GM12878 (cell line): ENCODE results near the gene TMEM132D. TPM values are rescaled to one million over a fixed set of nuclear protein-coding genes. Genes with fewer than 3 reads are reported as not detected.

Experiments used
- ATAC-seq: fragments of 200-7000 bp; cut with Tn5 transposase; 3 replicates; pipeline ENCODE4 v1.9.1; 2020; ENCODE audit warnings: mild to moderate bottlenecking, moderate library complexity
- BruUV-seq: library from RNA; stranded (reverse); fragments of 400-500 nt; replicated peaks from 2 replicates; lab custom pipeline; 2021; lab: Mats Ljungman, UMichigan
- CTCF ChIA-PET: fragments of 300-600 bp; sonication (Branson Sonifier 250); formaldehyde crosslinking; extraction: SDS; loops from one replicate; lab custom pipeline; 2021; ENCODE audit warnings: inconsistent platforms; lab: Yijun Ruan, JAX
- POLR2A ChIA-PET: fragments of 350-600 bp; formaldehyde crosslinking; extraction: SDS; loops from one replicate; lab custom pipeline; 2021; ENCODE audit warnings: inconsistent platforms; lab: Charles Lee
- RAD21 ChIA-PET: fragments of 300-600 bp; sonication (Branson Sonifier 250); formaldehyde crosslinking; loops from one replicate; lab custom pipeline; 2023; ENCODE audit warnings: antibody characterized with exemption; ENCODE audit not compliant: unreplicated experiment; lab: Charles Lee
- SMC1A ChIA-PET: fragments of 300-600 bp; sonication (Branson Sonifier 250); formaldehyde crosslinking; loops from one replicate; lab custom pipeline; 2023; ENCODE audit not compliant: unreplicated experiment, uncharacterized antibody; lab: Charles Lee
- DNase-seq: peaks from one replicate; pipeline ENCODE4 v3.0.0-alpha.2; 2011; ENCODE audit warnings: low read depth, low spot score
- FAIRE-seq: peaks from 3 replicates; lab custom pipeline; 2011; peaks lifted over from hg19 to GRCh38; lab: Jason Lieb, UNC
- H2AFZ ChIP-seq: 2 replicates; pipeline ENCODE4 v1.6.0; 2011; ENCODE audit warnings: low read depth, low read length, control low read depth; ENCODE audit not compliant: control insufficient read depth
- H3K27ac ChIP-seq: 2 replicates; pipeline ENCODE4 v1.5.1; 2011; ENCODE audit warnings: control low read depth; ENCODE audit not compliant: control insufficient read depth, insufficient read depth
- H3K27me3 ChIP-seq, 2 experiments: replicated peaks in 1 of 2; 2 replicates each; pipeline versions ENCODE4 v1.6.0 to v1.6.1; 2011; ENCODE audit warnings: low read length in 1 of 2; ENCODE audit not compliant: control insufficient read depth in 2 of 2, insufficient read depth in 2 of 2
- H3K36me3 ChIP-seq, 2 experiments: 2 replicates each; pipeline ENCODE4 v1.5.1; 2011; ENCODE audit warnings: low read length in 1 of 2; ENCODE audit not compliant: control insufficient read depth in 2 of 2, insufficient read depth in 2 of 2
- H3K4me1 ChIP-seq: 2 replicates; pipeline ENCODE4 v1.6.1; 2011; ENCODE audit warnings: mild to moderate bottlenecking, low read length, moderate library complexity, mixed read lengths; ENCODE audit not compliant: control insufficient read depth, insufficient read depth
- H3K4me2 ChIP-seq: 2 replicates; pipeline ENCODE4 v1.6.0; 2011; ENCODE audit warnings: control low read depth; ENCODE audit not compliant: control insufficient read depth, insufficient read depth
- H3K4me3 ChIP-seq: fragments of 200-600 bp; sonication (generic); 2 replicates; pipeline ENCODE4 v1.5.1; 2016
- H3K79me2 ChIP-seq: 2 replicates; pipeline ENCODE4 v1.6.0; 2011; ENCODE audit warnings: low read length; ENCODE audit not compliant: control insufficient read depth, insufficient read depth
- H3K9ac ChIP-seq: 2 replicates; pipeline ENCODE4 v1.8.0; 2011; ENCODE audit warnings: low read length, control low read depth, mixed read lengths; ENCODE audit not compliant: control insufficient read depth, insufficient read depth
- H3K9me3 ChIP-seq: replicated peaks from 3 replicates; pipeline ENCODE4 v1.5.1; 2011; ENCODE audit warnings: mild to moderate bottlenecking, low read length; ENCODE audit not compliant: control insufficient read depth, insufficient read depth
- H4K20me1 ChIP-seq: 2 replicates; pipeline ENCODE4 v1.6.0; 2011; ENCODE audit not compliant: control insufficient read depth, insufficient read depth
- CHD4 ChIP-seq: fragments of 200-600 bp; sonication (generic); IDR thresholded peaks from 2 replicates; pipeline ENCODE4 v1.6.1; 2016; ENCODE audit warnings: mild to moderate bottlenecking
- IRF4 ChIP-seq: IDR thresholded peaks from 2 replicates; pipeline ENCODE4 v1.6.1; 2011; ENCODE audit warnings: low read depth, low read length
- KDM1A ChIP-seq: fragments of 200-600 bp; sonication (generic); IDR thresholded peaks from 2 replicates; pipeline ENCODE4 v1.6.1; 2016; ENCODE audit warnings: borderline replicate concordance
- MEF2A ChIP-seq: IDR thresholded peaks from 2 replicates; pipeline ENCODE4 v1.6.1; 2011; ENCODE audit warnings: low read depth, mild to moderate bottlenecking, low read length, moderate library complexity; ENCODE audit not compliant: insufficient read depth
- MTA2 ChIP-seq: fragments of 450-650 bp; IDR thresholded peaks from 2 replicates; pipeline ENCODE4 v1.6.1; 2016; ENCODE audit warnings: low read depth, mild to moderate bottlenecking, moderate library complexity
- NR2C1 ChIP-seq: fragments of 450-650 bp; IDR thresholded peaks from 2 replicates; pipeline ENCODE4 v1.6.1; 2017; ENCODE audit warnings: antibody characterized with exemption, mild to moderate bottlenecking, moderate library complexity
- REST ChIP-seq: IDR thresholded peaks from 2 replicates; pipeline ENCODE4 v1.6.1; 2012; ENCODE audit warnings: mild to moderate bottlenecking, low read depth, low read length
- SIX5 ChIP-seq: IDR thresholded peaks from 2 replicates; pipeline ENCODE4 v1.6.1; 2011; ENCODE audit warnings: mild to moderate bottlenecking, low read depth, low read length, moderate library complexity; ENCODE audit not compliant: severe bottlenecking
- SMAD1 ChIP-seq: fragments of 450-650 bp; IDR thresholded peaks from 2 replicates; pipeline ENCODE4 v1.6.1; 2018; ENCODE audit warnings: mild to moderate bottlenecking, low read depth; ENCODE audit not compliant: partially characterized antibody
- TAF1 ChIP-seq: IDR thresholded peaks from 2 replicates; pipeline ENCODE4 v1.6.1; 2011; ENCODE audit warnings: mild to moderate bottlenecking, low read depth, low read length, borderline replicate concordance
- WRNIP1 ChIP-seq: IDR thresholded peaks from 2 replicates; pipeline ENCODE4 v1.6.1; 2011; ENCODE audit warnings: low read depth, low read length, improper control_type of control experiment, borderline replicate concordance
- WGBS: methylation state at CpG from one replicate; pipeline ENCODE4 v1.1.6; 2016; ENCODE audit warnings: low lambda C conversion rate; ENCODE audit not compliant: insufficient replicate concordance, insufficient coverage; ENCODE audit errors: missing lambda C conversion rate; 5-methylcytosine and 5-hydroxymethylcytosine counted together
- in situ Hi-C: fragments of 300-500 bp; cut with MboI; formaldehyde crosslinking; loops from 9 replicates; pipeline ENCODE4 v1.14.3; 2018; ENCODE audit warnings: mixed read lengths
- intact Hi-C: fragments of 100-400 bp; cut with micrococcal nuclease; formaldehyde crosslinking; loops from one replicate; pipeline ENCODE4 v1.14.2; 2022; ENCODE audit not compliant: unreplicated experiment
- polyA plus RNA-seq, 11 experiments: library from polyadenylated mRNA; depleted of rRNA in 4 of 11; unstranded in 6 of 11; stranded (reverse) in 5 of 11; fragments of >200 nt; fragmentation: Nextera tagmentation in 4 of 11; fragmentation: Illumina TruSeq in 1 of 11; extraction: Ambion mirVana in 4 of 11; extraction: Trizol in 1 of 11; gene quantifications; 1 replicate in 1 of 11; 2 replicates in 10 of 11; pipeline versions ENCODE4 v1.2.1 to v1.2.3, GENCODE V29; 2011 to 2016; ENCODE audit warnings: inconsistent platforms in 2 of 11, missing spikeins in 2 of 11, low read depth in 1 of 11
- total RNA-seq, 4 experiments: library from RNA; depleted of rRNA in 3 of 4; stranded (reverse); fragments of >200 nt in 3 of 4; fragmentation: Illumina TruSeq in 1 of 4; extraction: Trizol in 1 of 4; gene quantifications; 2 replicates each; pipeline versions ENCODE4 v1.2.1 to v1.2.3, GENCODE V29; 2013 to 2021
- TF ChIP-seq, protein P1 (sequence below): fragments of 150-350 bp; IDR thresholded peaks from 2 replicates; pipeline ENCODE4 v1.6.1; 2014; ENCODE audit warnings: mild to moderate bottlenecking, low read depth, low read length
- TF ChIP-seq, protein P2 (sequence below): fragments of 450-650 bp; formaldehyde crosslinking; IDR thresholded peaks from 2 replicates; pipeline ENCODE4 v1.4.0; 2020; ENCODE audit warnings: mild to moderate bottlenecking, moderate library complexity

Gene TMEM132D
- total and polyA plus RNA-seq, 10 of the 15 experiments (the other 5 are each of a cell fraction or from before 2014, with no cell fraction given), result under 0.01 to 0.12 (median 0.02) TPM; not detected in 3

- Histone ChIP-seq H3K4me2 (no peak overlapping the region), H3K27ac (no peak overlapping the region), H3K9me3 (no peaks in the 10 kb centered on the region; the same call in 2 of the 3 replicates), H3K9ac (no peak overlapping the region), H3K4me1 (no peaks in the 10 kb centered on the region), H2AFZ (no peak overlapping the region), H3K36me3 (no peaks in the 10 kb centered on the region), H3K27me3 (no peaks in the 10 kb centered on the region), H3K4me3 (no peak overlapping the region), H3K79me2 (no peaks in the 10 kb centered on the region), H4K20me1 (no peaks in the 10 kb centered on the region)
- no peak for ATAC-seq
- in situ Hi-C loops (no loop called here), intact Hi-C loops (no loop called here)
- no TSS peak for BruUV-seq
- SMC1A ChIA-PET, result no interaction called here
- no peak for FAIRE-seq
- 19% methylated on average over 9 of the region's 9 CpGs for WGBS
- RAD21 ChIA-PET, result no interaction called here
- POLR2A ChIA-PET, result no interaction called here
- TF ChIP-seq WRNIP1 (no peak), MTA2 (no peak), KDM1A (no peak), CHD4 (no peak), TAF1 (no peak), MEF2A (no peak), REST (no peak), SIX5 (no peak), NR2C1 (no peak), SMAD1 (no peak), IRF4 (no peak)
- TF ChIP-seq, protein P1, sequence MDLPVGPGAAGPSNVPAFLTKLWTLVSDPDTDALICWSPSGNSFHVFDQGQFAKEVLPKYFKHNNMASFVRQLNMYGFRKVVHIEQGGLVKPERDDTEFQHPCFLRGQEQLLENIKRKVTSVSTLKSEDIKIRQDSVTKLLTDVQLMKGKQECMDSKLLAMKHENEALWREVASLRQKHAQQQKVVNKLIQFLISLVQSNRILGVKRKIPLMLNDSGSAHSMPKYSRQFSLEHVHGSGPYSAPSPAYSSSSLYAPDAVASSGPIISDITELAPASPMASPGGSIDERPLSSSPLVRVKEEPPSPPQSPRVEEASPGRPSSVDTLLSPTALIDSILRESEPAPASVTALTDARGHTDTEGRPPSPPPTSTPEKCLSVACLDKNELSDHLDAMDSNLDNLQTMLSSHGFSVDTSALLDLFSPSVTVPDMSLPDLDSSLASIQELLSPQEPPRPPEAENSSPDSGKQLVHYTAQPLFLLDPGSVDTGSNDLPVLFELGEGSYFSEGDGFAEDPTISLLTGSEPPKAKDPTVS, result no peak
- TF ChIP-seq, protein P2, sequence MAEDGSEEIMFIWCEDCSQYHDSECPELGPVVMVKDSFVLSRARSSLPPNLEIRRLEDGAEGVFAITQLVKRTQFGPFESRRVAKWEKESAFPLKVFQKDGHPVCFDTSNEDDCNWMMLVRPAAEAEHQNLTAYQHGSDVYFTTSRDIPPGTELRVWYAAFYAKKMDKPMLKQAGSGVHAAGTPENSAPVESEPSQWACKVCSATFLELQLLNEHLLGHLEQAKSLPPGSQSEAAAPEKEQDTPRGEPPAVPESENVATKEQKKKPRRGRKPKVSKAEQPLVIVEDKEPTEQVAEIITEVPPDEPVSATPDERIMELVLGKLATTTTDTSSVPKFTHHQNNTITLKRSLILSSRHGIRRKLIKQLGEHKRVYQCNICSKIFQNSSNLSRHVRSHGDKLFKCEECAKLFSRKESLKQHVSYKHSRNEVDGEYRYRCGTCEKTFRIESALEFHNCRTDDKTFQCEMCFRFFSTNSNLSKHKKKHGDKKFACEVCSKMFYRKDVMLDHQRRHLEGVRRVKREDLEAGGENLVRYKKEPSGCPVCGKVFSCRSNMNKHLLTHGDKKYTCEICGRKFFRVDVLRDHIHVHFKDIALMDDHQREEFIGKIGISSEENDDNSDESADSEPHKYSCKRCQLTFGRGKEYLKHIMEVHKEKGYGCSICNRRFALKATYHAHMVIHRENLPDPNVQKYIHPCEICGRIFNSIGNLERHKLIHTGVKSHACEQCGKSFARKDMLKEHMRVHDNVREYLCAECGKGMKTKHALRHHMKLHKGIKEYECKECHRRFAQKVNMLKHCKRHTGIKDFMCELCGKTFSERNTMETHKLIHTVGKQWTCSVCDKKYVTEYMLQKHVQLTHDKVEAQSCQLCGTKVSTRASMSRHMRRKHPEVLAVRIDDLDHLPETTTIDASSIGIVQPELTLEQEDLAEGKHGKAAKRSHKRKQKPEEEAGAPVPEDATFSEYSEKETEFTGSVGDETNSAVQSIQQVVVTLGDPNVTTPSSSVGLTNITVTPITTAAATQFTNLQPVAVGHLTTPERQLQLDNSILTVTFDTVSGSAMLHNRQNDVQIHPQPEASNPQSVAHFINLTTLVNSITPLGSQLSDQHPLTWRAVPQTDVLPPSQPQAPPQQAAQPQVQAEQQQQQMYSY (CRISPR knock-in tag), result no peak
- no peak for DNase-seq
- CTCF ChIA-PET, result no interaction called here
Measured at GRCh38 chr12:129825316-129825715, 78.5 kb downstream of the TMEM132D start.
